Activated naive CD4-positive, alpha-beta T cell (primary cell): ENCODE results near the gene SIK2.

Source experiments
- DNase-seq, 4 experiments: peaks; one replicate each; lab custom pipeline; 2025; lab: John Stamatoyannopoulos, UW

The SIK2 gene

DNA sequence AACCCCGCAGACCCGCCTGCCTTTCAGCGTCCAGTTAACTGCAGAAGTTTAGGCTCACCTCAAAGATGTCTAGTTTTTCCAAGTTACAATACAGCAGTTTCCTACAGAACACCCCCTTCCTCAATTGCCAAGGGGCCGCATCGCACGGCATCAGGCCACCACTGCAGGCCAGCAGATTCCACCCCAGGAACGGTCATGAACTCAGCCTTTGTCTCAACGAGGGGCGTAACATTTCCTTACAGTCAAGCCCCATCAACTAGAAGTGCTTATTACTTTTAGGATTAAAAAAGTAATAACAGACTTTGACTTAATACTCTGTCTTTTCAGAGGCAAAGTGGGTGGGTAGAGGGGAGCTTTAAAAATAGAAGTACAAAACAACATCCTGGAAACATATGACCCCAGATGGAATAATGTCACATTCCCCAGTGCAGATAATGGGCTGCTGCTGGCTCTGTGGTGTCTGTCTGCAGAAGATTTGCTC, 127.6 kb downstream of the SIK2 start:
- no peak for DNase-seq

- no peak for DNase-seq
These were observed 128.8 kb downstream of the SIK2 start for GRCh38 chr11:111730871-111731591.

DNA sequence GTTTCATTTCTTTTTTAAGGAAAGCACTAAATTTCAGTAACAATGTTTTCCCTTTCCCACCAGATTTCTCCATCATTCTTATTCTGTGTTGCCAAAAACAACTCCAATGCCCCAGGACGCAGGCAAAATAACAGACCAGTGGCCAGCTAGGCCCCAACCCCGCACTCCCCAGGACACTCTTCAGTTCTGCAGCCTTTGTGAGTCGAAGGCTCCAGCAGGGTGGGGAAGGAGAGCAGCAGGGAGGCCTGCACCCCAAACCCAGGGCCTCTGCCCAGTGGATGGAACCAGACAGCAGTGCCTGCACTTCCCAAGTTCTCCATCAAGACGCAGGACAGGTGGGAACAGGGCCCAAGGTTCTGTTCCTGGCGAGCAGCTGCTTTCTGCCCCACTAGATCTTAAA, 129.6 kb downstream of the SIK2 start:
- no peak for DNase-seq

GRCh38 chr11:111733016-111733415, 130.8 kb downstream of the SIK2 start:
- DNase-seq: no peak

DNA sequence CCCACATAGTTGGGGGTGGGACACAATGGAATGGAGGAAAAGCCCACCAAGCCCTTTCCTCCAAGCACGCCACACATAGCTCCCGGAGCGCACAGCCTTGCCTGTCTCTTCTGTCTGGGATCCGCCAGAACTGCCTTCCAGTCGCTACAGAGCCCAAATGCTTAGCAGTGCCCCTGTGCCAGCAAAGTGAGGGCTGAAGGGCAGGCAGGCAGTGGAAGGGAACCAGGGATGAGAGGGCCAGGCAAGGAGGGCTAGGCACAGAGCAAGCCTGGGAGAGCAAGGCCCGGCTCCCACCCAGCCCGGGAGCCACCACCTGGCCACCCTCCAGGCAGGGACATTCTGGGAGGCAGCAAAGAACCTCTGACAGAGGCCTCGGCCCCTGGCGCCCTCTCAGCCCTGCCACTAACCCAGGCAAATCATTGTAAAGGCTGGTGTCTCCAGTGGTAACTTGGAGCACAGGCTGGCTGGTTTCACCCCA, 131.4 kb downstream of the SIK2 start:
- no peak for DNase-seq

- no peak for DNase-seq
These were observed 132.1 kb downstream of the SIK2 start for GRCh38 chr11:111734101-111734953.

DNA sequence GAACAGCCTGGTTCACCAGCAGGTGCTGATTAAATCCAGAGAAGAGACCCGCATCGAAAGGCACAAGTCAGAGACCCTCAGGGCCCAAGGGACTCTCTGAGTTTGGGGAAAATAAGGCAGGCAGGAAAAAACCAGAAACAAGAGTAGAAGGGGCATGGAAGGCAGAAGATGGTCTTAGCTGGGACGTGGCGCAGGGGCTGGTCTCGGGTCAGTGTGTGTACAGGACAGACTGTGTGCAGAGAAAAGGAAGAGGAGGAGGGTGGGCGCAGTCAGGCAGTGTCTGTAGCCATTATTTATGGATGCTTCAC, 132.7 kb downstream of the SIK2 start:
- no peak for DNase-seq

- DNase-seq: no peak
These were observed 133.2 kb downstream of the SIK2 start for GRCh38 chr11:111735262-111736116.

- no peak for DNase-seq
These were observed 133.9 kb downstream of the SIK2 start for GRCh38 chr11:111736181-111736590.

- no peak for DNase-seq
These were observed 134.6 kb downstream of the SIK2 start for GRCh38 chr11:111736621-111737443.

GRCh38 chr11:111737444-111738210, 135.4 kb downstream of the SIK2 start:
- no peak for DNase-seq

- no peak for DNase-seq
These were observed 137.1 kb downstream of the SIK2 start for GRCh38 chr11:111739299-111739698.

DNA sequence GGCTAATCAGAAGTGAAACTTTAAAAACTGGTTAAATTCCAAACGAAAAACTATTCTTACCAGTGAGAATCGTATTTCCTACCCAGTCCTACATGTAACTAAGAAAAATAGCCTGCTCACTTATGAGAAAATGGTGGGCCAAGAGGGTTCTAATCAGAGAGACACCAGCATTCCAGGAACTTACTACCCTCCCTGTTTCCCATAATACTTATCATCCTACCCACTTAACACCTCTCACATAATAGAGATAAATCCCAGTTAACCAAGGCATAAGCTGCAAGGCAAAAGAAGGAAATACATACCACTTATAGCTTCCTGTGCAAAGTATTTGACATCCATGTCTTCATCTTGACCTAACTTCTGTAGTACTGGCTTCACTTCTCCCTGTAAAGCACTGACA, 139.5 kb downstream of the SIK2 start:
- DNase-seq: no peak

GRCh38 chr11:111743700-111744099, 141.5 kb downstream of the SIK2 start:
- no peak for DNase-seq

GRCh38 chr11:111745719-111746504, 143.7 kb downstream of the SIK2 start:
- no peak for DNase-seq

DNA sequence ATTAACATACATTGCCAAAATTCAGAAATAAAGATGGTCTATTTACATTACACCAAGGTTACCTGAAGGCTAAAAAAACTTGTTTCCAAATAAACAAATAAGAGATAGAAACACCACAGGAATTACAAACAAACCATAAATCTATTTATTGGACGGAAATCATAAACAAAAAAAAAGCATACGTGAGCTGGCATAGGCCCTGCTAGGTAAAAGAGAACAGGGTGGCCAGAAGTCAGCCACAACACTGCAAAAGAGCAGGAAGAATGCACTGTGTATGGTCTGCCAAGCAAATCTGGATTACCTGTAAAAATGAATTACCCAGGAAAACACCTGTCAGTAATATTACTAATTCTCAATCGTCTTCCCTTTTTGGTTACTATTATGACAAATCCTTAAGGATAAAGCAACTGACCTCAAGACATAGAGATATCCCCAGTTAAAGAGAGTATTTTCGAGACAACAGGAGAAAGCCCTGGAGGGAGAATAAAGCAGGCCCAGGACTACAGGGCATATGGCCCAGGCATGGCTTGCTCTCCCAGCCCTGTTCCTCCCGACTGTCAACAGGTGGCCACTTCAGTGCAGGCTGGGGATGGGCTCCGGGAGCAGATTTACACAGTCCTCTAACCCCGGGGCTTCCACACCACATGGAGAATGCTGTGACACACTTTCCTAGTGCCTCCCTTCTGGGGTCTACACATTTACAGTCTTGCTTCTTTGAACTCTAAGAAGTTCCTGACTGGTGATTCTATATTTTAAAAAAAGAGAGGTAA, 146.0 kb downstream of the SIK2 start:
- no peak for DNase-seq

DNA sequence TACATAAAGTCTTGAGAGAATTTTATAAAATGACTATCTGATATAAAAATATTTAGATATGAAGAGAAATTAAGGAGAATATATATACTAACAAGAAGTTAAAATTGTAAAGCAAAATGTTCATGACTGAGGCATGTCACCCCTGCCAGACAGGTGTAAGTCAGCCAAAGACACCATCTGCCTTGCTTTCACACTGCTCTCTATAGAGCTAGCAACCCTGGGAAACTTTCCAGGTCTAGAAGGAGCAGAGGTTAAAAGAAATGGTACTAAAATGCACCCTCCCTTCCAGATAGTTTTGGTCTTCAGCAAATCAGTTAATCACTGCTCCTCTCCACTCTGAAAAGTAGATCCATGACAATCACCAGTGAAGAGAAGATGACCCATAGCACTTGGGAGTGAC, 147.4 kb downstream of the SIK2 start:
- no peak for DNase-seq

DNA sequence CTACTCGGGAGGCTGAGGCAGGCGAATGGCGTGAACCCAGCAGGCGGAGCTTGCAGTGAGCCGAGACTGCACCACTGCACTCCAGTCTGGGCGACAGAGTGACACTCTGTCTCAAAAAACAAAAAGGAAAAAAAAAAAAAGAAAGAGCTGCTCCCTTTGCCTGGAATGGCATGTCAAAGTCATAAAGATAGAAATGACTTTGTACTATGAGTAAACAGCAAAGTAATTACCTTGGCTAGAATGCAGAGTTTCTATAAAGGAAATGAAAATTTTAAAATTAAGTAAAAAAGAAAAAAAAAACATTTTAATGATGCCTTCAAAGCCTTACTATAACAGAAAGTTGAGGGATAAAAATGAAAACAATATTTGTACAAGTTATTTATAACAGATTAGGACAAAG, 153.8 kb downstream of the SIK2 start:
- no peak for DNase-seq

GRCh38 chr11:111759376-111759775, 157.1 kb downstream of the SIK2 start:
- DNase-seq: no peak
